NCI-H128 (cell line): ENCODE measurements around the gene AKR1B15.
A peak's percentile ranks its signal among the peaks of the same experiment; 100 is the strongest.
"Not testable (repeated sequence)": the region's sequence is repeated elsewhere in the genome, so short reads cannot be mapped to it uniquely, and the experiment has no call there.

Experiments used
- DNase-seq: peaks from one replicate; lab custom pipeline; 2025; ENCODE audit not compliant: unreplicated experiment; lab: John Stamatoyannopoulos, UW

The AKR1B15 gene

GRCh38 chr7:134548877-134549276 lies at the start of gene AKR1B15:
Gene AKR1B15, plus strand, starts transcription at chr7:134549110. Its CDS starts 15,510 bp downstream, at chr7:134564620.
- DNase-seq = no peak

GRCh38 chr7:134500406-134500805 lies 48.5 kb upstream of the AKR1B15 start:
- DNase-seq = no peak

GRCh38 chr7:134500982-134501381 lies 47.9 kb upstream of the AKR1B15 start:
- DNase-seq = no peak

- no peak for DNase-seq
Measured at GRCh38 chr7:134502463-134503371, 46.2 kb upstream of the AKR1B15 start.

GRCh38 chr7:134504660-134505164 lies 44.2 kb upstream of the AKR1B15 start:
- no peak for DNase-seq

- no peak for DNase-seq
Measured at GRCh38 chr7:134505856-134506255, 43.1 kb upstream of the AKR1B15 start.

DNA sequence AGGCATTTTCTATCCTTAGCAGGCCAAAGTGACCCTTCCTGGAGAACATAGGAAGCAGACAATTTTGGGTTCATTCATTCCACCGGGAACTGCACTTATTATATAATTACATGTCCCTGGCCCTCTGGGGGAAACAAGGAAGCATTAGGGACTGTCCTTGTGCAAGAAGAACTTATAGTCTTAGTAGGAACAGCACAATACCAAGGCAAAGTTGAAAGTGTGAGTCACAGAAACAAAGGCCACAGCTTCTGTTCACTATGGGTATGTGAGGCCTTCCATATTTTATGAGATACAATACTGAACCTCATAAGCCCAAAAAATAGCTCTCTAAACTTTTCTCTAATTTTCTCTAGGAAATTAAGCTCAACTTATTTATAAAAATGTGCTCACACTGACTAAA lies 39.9 kb upstream of the AKR1B15 start:
- DNase-seq = no peak

DNA sequence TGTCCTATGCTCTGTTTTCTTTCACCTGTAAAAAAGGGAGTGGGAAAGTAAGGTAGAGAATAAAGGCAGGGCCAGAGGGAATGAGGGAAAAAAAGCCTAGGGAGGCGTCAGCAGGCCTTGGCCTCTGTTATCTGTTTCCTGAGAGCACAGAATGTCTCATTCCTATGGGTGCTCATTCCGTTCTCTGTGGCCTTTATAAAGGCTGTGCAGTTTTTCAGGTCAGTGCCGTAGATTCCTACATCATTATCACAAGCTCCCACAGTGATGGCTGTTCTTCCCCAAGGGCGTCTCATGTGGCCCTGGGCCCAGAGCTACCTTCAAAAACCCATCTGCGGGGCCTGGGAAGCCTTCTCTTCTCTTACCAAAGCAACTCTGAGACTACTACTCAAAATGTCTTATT lies 38.3 kb upstream of the AKR1B15 start:
- no peak for DNase-seq

GRCh38 chr7:134512271-134512670 lies 36.6 kb upstream of the AKR1B15 start:
- no peak for DNase-seq

GRCh38 chr7:134513169-134513752 lies 35.6 kb upstream of the AKR1B15 start:
- no peak for DNase-seq

DNA sequence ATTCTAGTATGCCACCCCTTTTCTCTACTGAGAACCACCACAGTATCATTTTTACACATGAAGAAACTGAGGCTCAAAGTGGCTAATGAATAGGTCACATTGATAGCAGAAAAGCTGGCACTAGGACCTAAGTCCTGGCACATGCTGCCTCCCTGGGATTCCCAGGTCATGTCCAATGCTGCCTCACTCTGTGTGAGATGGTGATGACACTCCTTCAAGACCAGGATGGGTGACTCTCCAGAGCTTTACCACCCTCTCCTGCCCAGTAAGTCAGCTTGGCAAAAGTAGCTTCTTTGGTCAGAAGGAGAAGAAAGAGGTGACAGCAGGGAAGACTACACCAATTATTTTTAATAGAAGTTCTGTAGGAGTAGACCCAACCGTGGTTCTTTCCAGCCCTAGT lies 34.8 kb upstream of the AKR1B15 start:
- no peak for DNase-seq

- peak; percentile 30 for DNase-seq
Measured at GRCh38 chr7:134514663-134515062, 34.2 kb upstream of the AKR1B15 start.

- no peak for DNase-seq
Measured at GRCh38 chr7:134515569-134516468, 33.1 kb upstream of the AKR1B15 start.

DNA sequence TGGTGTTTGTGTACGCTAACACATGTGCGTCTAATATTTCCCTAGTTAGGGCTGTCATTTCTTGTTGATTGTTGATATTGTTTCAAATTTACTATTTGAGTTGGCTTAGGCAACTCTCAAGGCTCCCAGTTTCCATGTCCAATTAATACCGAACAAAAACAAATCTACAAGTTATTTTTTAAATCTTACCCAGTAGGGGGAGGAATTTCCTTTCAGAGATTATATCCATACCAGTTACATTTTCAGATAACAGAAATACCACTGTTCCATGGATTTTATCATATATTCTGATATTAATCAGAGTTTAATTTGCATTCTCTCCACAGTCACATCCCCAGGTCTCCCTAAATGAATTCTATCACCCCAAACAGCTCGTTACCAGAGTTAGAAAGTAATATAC lies 28.8 kb upstream of the AKR1B15 start:
- DNase-seq = no peak

- no peak for DNase-seq
Measured at GRCh38 chr7:134522601-134523000, 26.3 kb upstream of the AKR1B15 start.

- DNase-seq = not testable (repeated sequence)
Measured at GRCh38 chr7:134525449-134525848, 23.5 kb upstream of the AKR1B15 start.

DNA sequence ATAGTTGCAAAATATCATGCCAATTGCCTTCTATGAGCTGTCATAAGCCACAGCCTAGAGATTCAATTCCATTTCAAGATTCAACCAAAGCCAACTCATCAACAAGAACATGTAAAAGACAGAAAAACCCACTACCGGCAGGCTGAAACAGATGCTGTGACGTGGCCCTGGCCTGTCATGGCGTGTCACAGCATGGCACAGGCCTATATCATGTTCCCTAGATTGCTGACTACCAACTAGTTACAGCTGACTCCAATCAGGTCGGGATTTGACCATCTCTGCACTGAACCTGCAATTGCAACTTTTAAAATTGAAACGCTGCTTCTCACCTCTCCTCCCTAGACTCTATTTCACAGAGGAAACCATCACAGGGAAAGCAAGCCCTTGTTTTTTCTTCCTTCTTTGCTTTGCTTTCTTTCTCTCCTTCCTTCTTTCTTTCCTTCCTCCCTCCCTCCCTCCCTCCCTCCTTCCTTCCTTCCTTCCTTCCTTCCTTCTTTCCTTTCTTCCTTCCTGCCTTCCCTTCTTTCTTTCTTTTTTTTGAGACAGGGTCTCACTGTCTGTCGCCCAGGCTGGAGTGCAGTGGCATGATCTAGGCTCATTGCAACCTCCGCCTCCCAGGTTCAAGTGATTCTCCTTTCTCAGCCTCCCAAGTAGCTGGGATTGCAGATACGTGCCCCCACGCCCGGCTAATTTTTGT lies 22.2 kb upstream of the AKR1B15 start:
- DNase-seq = not testable (repeated sequence)

GRCh38 chr7:134527979-134528371 lies 20.9 kb upstream of the AKR1B15 start:
- no peak for DNase-seq

GRCh38 chr7:134528749-134529148 lies 20.2 kb upstream of the AKR1B15 start:
- DNase-seq = no peak

DNA sequence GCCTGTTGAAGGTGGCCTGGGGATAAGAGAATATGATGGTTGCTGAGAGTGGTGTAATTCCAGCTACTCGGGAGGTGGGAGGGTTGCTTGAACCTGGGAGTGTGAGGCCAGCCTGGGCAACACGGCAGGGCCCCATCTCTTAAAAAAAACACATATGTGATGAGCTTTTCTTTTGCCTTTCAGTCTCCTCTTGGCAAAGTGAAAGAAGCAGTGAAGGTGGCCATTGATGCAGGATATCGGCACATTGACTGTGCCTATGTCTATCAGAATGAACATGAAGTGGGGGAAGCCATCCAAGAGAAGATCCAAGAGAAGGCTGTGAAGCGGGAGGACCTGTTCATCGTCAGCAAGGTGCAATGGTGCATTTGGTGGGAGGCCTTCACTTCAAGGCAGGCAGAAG lies 18.4 kb upstream of the AKR1B15 start:
- no peak for DNase-seq
